ENCODE measurements around the gene TSPO2. TPM values are rescaled to one million over a fixed set of nuclear protein-coding genes. Genes with fewer than 3 reads are reported as not detected.
A peak's percentile ranks its signal among the peaks of the same experiment; 100 is the strongest.

The TSPO2 gene
- total RNA-seq, 2 donors from 2014 or later, result not detected

- no peak for DNase-seq
- ATAC-seq, result peak; percentile 73
- intact Hi-C loops (cut with DNase I, micrococcal nuclease), result loop anchor here in 1 of 2 donors (5.0 kb wide), 1 partner anchor 125 kb away; no protein-coding TSS in a partner anchor
Observed at GRCh38 chr6:41022294-41022693, 20.0 kb upstream of the TSPO2 start.

GRCh38 chr6:41023114-41023513 is 19.2 kb upstream of the TSPO2 start:
- ATAC-seq (no peak), DNase-seq (no peak)
- intact Hi-C loops (cut with DNase I, micrococcal nuclease), result loop anchor here in 1 of 2 donors (5.0 kb wide), 1 partner anchor 126 kb away; no protein-coding TSS in a partner anchor

GRCh38 chr6:41025966-41026530 is 16.2 kb upstream of the TSPO2 start:
- no peak for DNase-seq
- intact Hi-C loops (cut with DNase I, micrococcal nuclease), result no loop called here
- ATAC-seq, result no peak

- DNase-seq, result no peak
- intact Hi-C loops (cut with DNase I, micrococcal nuclease), result no loop called here
- ATAC-seq, result no peak
Observed at GRCh38 chr6:41027241-41027640, 15.0 kb upstream of the TSPO2 start.

- DNase-seq (peak; percentile 57 to 91), ATAC-seq (peak; percentile 94)
- intact Hi-C loops (cut with DNase I, micrococcal nuclease), result no loop called here
Observed at GRCh38 chr6:41027799-41028560, 14.3 kb upstream of the TSPO2 start.

GRCh38 chr6:41028561-41029412 is 13.5 kb upstream of the TSPO2 start:
- ATAC-seq (peak; percentile 76), DNase-seq (no peak)
- intact Hi-C loops (cut with DNase I, micrococcal nuclease), result no loop called here

- DNase-seq (no peak), ATAC-seq (no peak)
- intact Hi-C loops (cut with DNase I, micrococcal nuclease), result no loop called here
Observed at GRCh38 chr6:41032830-41033229, 9.4 kb upstream of the TSPO2 start.

GRCh38 chr6:41033776-41034175 is 8.5 kb upstream of the TSPO2 start:
- intact Hi-C loops (cut with DNase I, micrococcal nuclease), result no loop called here
- DNase-seq, result no peak
- ATAC-seq, result no peak

GRCh38 chr6:41036186-41036585 is 6.1 kb upstream of the TSPO2 start:
- ATAC-seq, result no peak
- no peak for DNase-seq
- intact Hi-C loops (cut with DNase I, micrococcal nuclease), result no loop called here

- intact Hi-C loops (cut with DNase I, micrococcal nuclease), result no loop called here
- no peak for ATAC-seq
- DNase-seq, result no peak
Observed at GRCh38 chr6:41036601-41037000, 5.7 kb upstream of the TSPO2 start.

- intact Hi-C loops (cut with DNase I, micrococcal nuclease), result no loop called here
- DNase-seq (no peak), ATAC-seq (no peak)
Observed at GRCh38 chr6:41037107-41037900, 5.0 kb upstream of the TSPO2 start.

GRCh38 chr6:41038205-41038604 is 4.1 kb upstream of the TSPO2 start:
- intact Hi-C loops (cut with DNase I, micrococcal nuclease), result no loop called here
- ATAC-seq (no peak), DNase-seq (no peak)

- peak; percentile 75 to 81 for DNase-seq
- peak; percentile 77 for ATAC-seq
Observed at GRCh38 chr6:41039060-41039998, 2.9 kb upstream of the TSPO2 start, which contains the start of gene UNC5CL. TSS of gene UNC5CL (minus strand) at chr6:41039221. CDS start at chr6:41035074, 4,147 bp downstream.

GRCh38 chr6:41040101-41040939 is 1.9 kb upstream of the TSPO2 start:
- DNase-seq, result peak; percentile 42 to 86
- intact Hi-C loops (cut with DNase I, micrococcal nuclease), result no loop called here
- ATAC-seq, result peak; percentile 85

More at GRCh38 chr6:41039060-41039998, 2.9 kb upstream of the TSPO2 start, which contains the start of gene UNC5CL:
- intact Hi-C loops (cut with DNase I, micrococcal nuclease), result no loop called here

GRCh38 chr6:41040940-41041536 is 1.2 kb upstream of the TSPO2 start:
- peak in 1 of 2 donors; percentile 41 for DNase-seq
- peak; percentile 34 for ATAC-seq
- intact Hi-C loops (cut with DNase I, micrococcal nuclease), result no loop called here

- no peak for DNase-seq
- ATAC-seq, result no peak
- intact Hi-C loops (cut with DNase I, micrococcal nuclease), result no loop called here
Observed at GRCh38 chr6:41043151-41043550, 884 bp downstream of the TSPO2 start.

Data from left colon (tissue), 2 donors.